H1 (cell line): ENCODE measurements around the gene LCE7A. TPM values are rescaled to one million over a fixed set of nuclear protein-coding genes. Genes with fewer than 3 reads are reported as not detected.

Source experiments
- ASH2L ChIP-seq: fragments of 200-600, 300-600 bp; sonication (generic); IDR thresholded peaks from one replicate; pipeline ENCODE4 v1.7.1; 2017; ENCODE audit warnings: low read length
- ATF2 ChIP-seq: IDR thresholded peaks from 2 replicates; pipeline ENCODE4 v1.6.1; 2012; ENCODE audit warnings: low read length, inconsistent platforms
- HDAC6 ChIP-seq: IDR thresholded peaks from one replicate; pipeline ENCODE4 v1.7.1; 2012; ENCODE audit warnings: low read depth, mild to moderate bottlenecking, inconsistent platforms, low read length, moderate library complexity
- POLR2AphosphoS5 ChIP-seq: IDR thresholded peaks from 2 replicates; pipeline ENCODE4 v1.6.1; 2011; ENCODE audit warnings: low read depth, low read length
- RNF2 ChIP-seq: fragments of 200-900, 300-1000 bp; sonication (generic); IDR thresholded peaks from 2 replicates; pipeline ENCODE4 v1.7.1; 2016; ENCODE audit warnings: borderline replicate concordance, low read depth, mild to moderate bottlenecking, antibody characterized with exemption, low read length; ENCODE audit not compliant: poor library complexity, severe bottlenecking; ENCODE audit errors: missing control alignments
- USF2 ChIP-seq: IDR thresholded peaks from 2 replicates; pipeline ENCODE4 v1.6.1; 2011; ENCODE audit warnings: low read length, improper control_type of control experiment
- polyA plus RNA-seq, 7 experiments: library from polyadenylated mRNA; depleted of rRNA in 3 of 7; stranded (reverse) in 5 of 7; unstranded in 2 of 7; fragments of >200 nt in 5 of 7; fragments of 200-250 nt in 2 of 7; gene quantifications; 1 replicate in 5 of 7; 2 replicates in 1 of 7; 4 replicates in 1 of 7; pipeline versions ENCODE4 v1.2.1 to v1.2.3, GENCODE V29; 2011 to 2013; ENCODE audit warnings: missing spikeins in 2 of 7, mixed read lengths in 2 of 7
- total RNA-seq: library from RNA; stranded (reverse); fragmentation: NEBNext Ultra II Directional; extraction: Animal tissue kit (Norgen Biotek cat#: 25700); gene quantifications from 2 replicates; pipeline ENCODE4 v1.2.1, GENCODE V29; 2021
- TF ChIP-seq, protein P1 (sequence below): fragments of 300-600 bp; sonication (generic); IDR thresholded peaks from 2 replicates; pipeline ENCODE4 v1.7.1; 2012; ENCODE audit warnings: low read length, moderate library complexity, mild to moderate bottlenecking, inconsistent platforms; ENCODE audit not compliant: insufficient replicate concordance
- TF ChIP-seq, protein P2 (sequence below): IDR thresholded peaks from 2 replicates; pipeline ENCODE4 v1.6.1; 2011; ENCODE audit warnings: low read depth, mild to moderate bottlenecking, low read length; ENCODE audit not compliant: insufficient read depth

Gene LCE7A
- total and polyA plus RNA-seq, 2 of the 8 experiments (the other 6 are each of a cell fraction or from before 2014, with no cell fraction given), result not detected

DNA sequence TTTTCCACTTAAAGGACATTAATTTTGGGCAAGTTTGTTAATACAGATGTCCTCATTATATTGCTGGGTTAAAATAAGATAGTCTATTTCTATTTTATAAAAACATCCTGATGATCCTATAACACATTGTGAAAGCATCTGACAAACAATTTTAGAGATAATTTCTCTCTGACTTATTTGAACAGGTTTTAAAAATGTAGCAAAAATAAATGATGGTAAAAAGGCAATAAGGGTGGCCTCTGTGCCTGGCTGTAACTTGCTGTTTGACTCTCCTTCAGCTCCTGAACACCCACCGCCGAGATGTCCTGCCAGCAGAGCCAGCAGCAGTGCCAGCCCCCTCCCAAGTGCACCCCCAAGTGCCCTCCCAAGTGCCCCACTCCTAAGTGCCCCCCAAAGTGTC lies 32.6 kb upstream of the LCE7A start, which contains the start of gene LCE1A (continued):
- TF ChIP-seq, protein P1, sequence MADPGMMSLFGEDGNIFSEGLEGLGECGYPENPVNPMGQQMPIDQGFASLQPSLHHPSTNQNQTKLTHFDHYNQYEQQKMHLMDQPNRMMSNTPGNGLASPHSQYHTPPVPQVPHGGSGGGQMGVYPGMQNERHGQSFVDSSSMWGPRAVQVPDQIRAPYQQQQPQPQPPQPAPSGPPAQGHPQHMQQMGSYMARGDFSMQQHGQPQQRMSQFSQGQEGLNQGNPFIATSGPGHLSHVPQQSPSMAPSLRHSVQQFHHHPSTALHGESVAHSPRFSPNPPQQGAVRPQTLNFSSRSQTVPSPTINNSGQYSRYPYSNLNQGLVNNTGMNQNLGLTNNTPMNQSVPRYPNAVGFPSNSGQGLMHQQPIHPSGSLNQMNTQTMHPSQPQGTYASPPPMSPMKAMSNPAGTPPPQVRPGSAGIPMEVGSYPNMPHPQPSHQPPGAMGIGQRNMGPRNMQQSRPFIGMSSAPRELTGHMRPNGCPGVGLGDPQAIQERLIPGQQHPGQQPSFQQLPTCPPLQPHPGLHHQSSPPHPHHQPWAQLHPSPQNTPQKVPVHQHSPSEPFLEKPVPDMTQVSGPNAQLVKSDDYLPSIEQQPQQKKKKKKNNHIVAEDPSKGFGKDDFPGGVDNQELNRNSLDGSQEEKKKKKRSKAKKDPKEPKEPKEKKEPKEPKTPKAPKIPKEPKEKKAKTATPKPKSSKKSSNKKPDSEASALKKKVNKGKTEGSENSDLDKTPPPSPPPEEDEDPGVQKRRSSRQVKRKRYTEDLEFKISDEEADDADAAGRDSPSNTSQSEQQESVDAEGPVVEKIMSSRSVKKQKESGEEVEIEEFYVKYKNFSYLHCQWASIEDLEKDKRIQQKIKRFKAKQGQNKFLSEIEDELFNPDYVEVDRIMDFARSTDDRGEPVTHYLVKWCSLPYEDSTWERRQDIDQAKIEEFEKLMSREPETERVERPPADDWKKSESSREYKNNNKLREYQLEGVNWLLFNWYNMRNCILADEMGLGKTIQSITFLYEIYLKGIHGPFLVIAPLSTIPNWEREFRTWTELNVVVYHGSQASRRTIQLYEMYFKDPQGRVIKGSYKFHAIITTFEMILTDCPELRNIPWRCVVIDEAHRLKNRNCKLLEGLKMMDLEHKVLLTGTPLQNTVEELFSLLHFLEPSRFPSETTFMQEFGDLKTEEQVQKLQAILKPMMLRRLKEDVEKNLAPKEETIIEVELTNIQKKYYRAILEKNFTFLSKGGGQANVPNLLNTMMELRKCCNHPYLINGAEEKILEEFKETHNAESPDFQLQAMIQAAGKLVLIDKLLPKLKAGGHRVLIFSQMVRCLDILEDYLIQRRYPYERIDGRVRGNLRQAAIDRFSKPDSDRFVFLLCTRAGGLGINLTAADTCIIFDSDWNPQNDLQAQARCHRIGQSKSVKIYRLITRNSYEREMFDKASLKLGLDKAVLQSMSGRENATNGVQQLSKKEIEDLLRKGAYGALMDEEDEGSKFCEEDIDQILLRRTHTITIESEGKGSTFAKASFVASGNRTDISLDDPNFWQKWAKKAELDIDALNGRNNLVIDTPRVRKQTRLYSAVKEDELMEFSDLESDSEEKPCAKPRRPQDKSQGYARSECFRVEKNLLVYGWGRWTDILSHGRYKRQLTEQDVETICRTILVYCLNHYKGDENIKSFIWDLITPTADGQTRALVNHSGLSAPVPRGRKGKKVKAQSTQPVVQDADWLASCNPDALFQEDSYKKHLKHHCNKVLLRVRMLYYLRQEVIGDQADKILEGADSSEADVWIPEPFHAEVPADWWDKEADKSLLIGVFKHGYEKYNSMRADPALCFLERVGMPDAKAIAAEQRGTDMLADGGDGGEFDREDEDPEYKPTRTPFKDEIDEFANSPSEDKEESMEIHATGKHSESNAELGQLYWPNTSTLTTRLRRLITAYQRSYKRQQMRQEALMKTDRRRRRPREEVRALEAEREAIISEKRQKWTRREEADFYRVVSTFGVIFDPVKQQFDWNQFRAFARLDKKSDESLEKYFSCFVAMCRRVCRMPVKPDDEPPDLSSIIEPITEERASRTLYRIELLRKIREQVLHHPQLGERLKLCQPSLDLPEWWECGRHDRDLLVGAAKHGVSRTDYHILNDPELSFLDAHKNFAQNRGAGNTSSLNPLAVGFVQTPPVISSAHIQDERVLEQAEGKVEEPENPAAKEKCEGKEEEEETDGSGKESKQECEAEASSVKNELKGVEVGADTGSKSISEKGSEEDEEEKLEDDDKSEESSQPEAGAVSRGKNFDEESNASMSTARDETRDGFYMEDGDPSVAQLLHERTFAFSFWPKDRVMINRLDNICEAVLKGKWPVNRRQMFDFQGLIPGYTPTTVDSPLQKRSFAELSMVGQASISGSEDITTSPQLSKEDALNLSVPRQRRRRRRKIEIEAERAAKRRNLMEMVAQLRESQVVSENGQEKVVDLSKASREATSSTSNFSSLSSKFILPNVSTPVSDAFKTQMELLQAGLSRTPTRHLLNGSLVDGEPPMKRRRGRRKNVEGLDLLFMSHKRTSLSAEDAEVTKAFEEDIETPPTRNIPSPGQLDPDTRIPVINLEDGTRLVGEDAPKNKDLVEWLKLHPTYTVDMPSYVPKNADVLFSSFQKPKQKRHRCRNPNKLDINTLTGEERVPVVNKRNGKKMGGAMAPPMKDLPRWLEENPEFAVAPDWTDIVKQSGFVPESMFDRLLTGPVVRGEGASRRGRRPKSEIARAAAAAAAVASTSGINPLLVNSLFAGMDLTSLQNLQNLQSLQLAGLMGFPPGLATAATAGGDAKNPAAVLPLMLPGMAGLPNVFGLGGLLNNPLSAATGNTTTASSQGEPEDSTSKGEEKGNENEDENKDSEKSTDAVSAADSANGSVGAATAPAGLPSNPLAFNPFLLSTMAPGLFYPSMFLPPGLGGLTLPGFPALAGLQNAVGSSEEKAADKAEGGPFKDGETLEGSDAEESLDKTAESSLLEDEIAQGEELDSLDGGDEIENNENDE, result no peak
- TF ChIP-seq RNF2 (no peak), HDAC6 (no peak), ATF2 (no peak), USF2 (no peak), POLR2AphosphoS5 (no peak), ASH2L (no peak)
- TF ChIP-seq, protein P2, sequence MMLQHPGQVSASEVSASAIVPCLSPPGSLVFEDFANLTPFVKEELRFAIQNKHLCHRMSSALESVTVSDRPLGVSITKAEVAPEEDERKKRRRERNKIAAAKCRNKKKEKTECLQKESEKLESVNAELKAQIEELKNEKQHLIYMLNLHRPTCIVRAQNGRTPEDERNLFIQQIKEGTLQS, result no peak
